H9 (cell line): ENCODE results near the gene ADIPOR1. TPM values are rescaled to one million over a fixed set of nuclear protein-coding genes. Genes with fewer than 3 reads are reported as not detected.

Experiments used
- DNase-seq: peaks from one replicate; pipeline ENCODE4 v3.0.0-alpha.2; 2017
- H2AFZ ChIP-seq: one replicate; pipeline ENCODE4 v1.6.1; 2013; ENCODE audit warnings: mild to moderate bottlenecking, low read length, control low read depth, moderate library complexity
- H2AK5ac ChIP-seq: 2 replicates; pipeline ENCODE4 v1.6.1; 2013; ENCODE audit warnings: low read length, control low read depth, mixed read lengths; ENCODE audit not compliant: insufficient read length
- H2BK120ac ChIP-seq: one replicate; pipeline ENCODE4 v1.6.1; 2013; ENCODE audit warnings: low read depth, mild to moderate bottlenecking, low read length, control low read depth, inconsistent platforms; ENCODE audit not compliant: poor library complexity, severe bottlenecking
- H2BK12ac ChIP-seq: 2 replicates; pipeline ENCODE4 v1.6.1; 2013; ENCODE audit warnings: low read length, control low read depth, mixed read lengths, low read depth; ENCODE audit not compliant: insufficient read length
- H2BK15ac ChIP-seq: 2 replicates; pipeline ENCODE4 v1.6.1; 2013; ENCODE audit warnings: low read depth, low read length, control low read depth
- H2BK20ac ChIP-seq: one replicate; pipeline ENCODE4 v1.6.1; 2013; ENCODE audit warnings: low read depth, mild to moderate bottlenecking, low read length, control low read depth, inconsistent platforms; ENCODE audit not compliant: poor library complexity, severe bottlenecking
- H2BK5ac ChIP-seq: 2 replicates; pipeline ENCODE4 v1.6.1; 2013; ENCODE audit warnings: low read length, control low read depth, mixed read lengths; ENCODE audit not compliant: insufficient read length
- H3K14ac ChIP-seq: 2 replicates; pipeline ENCODE4 v1.6.1; 2013; ENCODE audit warnings: low read length, control low read depth; ENCODE audit not compliant: insufficient read depth
- H3K18ac ChIP-seq: 2 replicates; pipeline ENCODE4 v1.6.1; 2013; ENCODE audit warnings: low read depth, mild to moderate bottlenecking, mixed read lengths, low read length, control low read depth; ENCODE audit not compliant: insufficient read length
- H3K23ac ChIP-seq: 2 replicates; pipeline ENCODE4 v1.6.1; 2013; ENCODE audit warnings: low read length, control low read depth, mixed read lengths, low read depth; ENCODE audit not compliant: insufficient read length
- H3K23me2 ChIP-seq: 2 replicates; pipeline ENCODE4 v1.6.1; 2013; ENCODE audit warnings: low read depth, mild to moderate bottlenecking, mixed read lengths, low read length, control low read depth; ENCODE audit not compliant: insufficient read length, poor library complexity, severe bottlenecking
- H3K27ac ChIP-seq: 2 replicates; pipeline ENCODE4 v1.5.1; 2013; ENCODE audit warnings: low read length, control low read depth, mixed read lengths, low read depth; ENCODE audit not compliant: insufficient read length
- H3K27me3 ChIP-seq: 2 replicates; pipeline ENCODE4 v1.6.1; 2013; ENCODE audit warnings: low read length, control low read depth, inconsistent platforms; ENCODE audit not compliant: insufficient read depth
- H3K4ac ChIP-seq: 2 replicates; pipeline ENCODE4 v1.6.1; 2013; ENCODE audit warnings: low read depth, mild to moderate bottlenecking, control low read depth, inconsistent platforms, low read length, moderate library complexity
- H3K4me1 ChIP-seq: 2 replicates; pipeline ENCODE4 v1.6.1; 2013; ENCODE audit warnings: low read length, control low read depth, inconsistent platforms; ENCODE audit not compliant: insufficient read depth
- H3K4me2 ChIP-seq: 2 replicates; pipeline ENCODE4 v1.6.1; 2013; ENCODE audit warnings: low read length, control low read depth, mixed read lengths; ENCODE audit not compliant: insufficient read length, insufficient read depth
- H3K56ac ChIP-seq: 2 replicates; pipeline ENCODE4 v1.6.1; 2013; ENCODE audit warnings: low read depth, mild to moderate bottlenecking, mixed read lengths, low read length, control low read depth; ENCODE audit not compliant: insufficient read length
- H3K79me1 ChIP-seq: 2 replicates; pipeline ENCODE4 v1.6.1; 2013; ENCODE audit warnings: low read depth, mild to moderate bottlenecking, moderate library complexity, low read length, control low read depth, inconsistent platforms; ENCODE audit not compliant: insufficient read depth, poor library complexity, severe bottlenecking
- H3K79me2 ChIP-seq: 2 replicates; pipeline ENCODE4 v1.6.1; 2013; ENCODE audit warnings: low read length, control low read depth, inconsistent platforms; ENCODE audit not compliant: insufficient read depth
- H3K9ac ChIP-seq: 2 replicates; pipeline ENCODE4 v1.6.1; 2013; ENCODE audit warnings: low read length, control low read depth, mixed read lengths; ENCODE audit not compliant: insufficient read length; ENCODE audit errors: extremely low read depth
- H3K9me3 ChIP-seq: one replicate; pipeline ENCODE4 v1.6.1; 2013; ENCODE audit warnings: low read depth, low read length, inconsistent platforms; ENCODE audit not compliant: control insufficient read depth
- H3T11ph ChIP-seq: one replicate; pipeline ENCODE4 v1.6.1; 2013; ENCODE audit warnings: mild to moderate bottlenecking, low read length, control low read depth, inconsistent platforms
- H4K20me1 ChIP-seq: one replicate; pipeline ENCODE4 v1.6.1; 2013; ENCODE audit not compliant: control insufficient read depth, insufficient read length, insufficient read depth
- H4K5ac ChIP-seq: 2 replicates; pipeline ENCODE4 v1.6.1; 2013; ENCODE audit warnings: low read depth, mild to moderate bottlenecking, mixed read lengths, low read length, control low read depth; ENCODE audit not compliant: insufficient read length
- H4K8ac ChIP-seq: replicated peaks from 2 replicates; pipeline ENCODE4 v1.6.1; 2013; ENCODE audit warnings: low read length, control low read depth, mixed read lengths, low read depth; ENCODE audit not compliant: insufficient read length
- H4K91ac ChIP-seq: 2 replicates; pipeline ENCODE4 v1.6.1; 2013; ENCODE audit warnings: low read depth, mild to moderate bottlenecking, moderate library complexity, mixed read lengths, low read length, control low read depth; ENCODE audit not compliant: insufficient read length
- H3K27ac Mint-ChIP-seq, 3 experiments: 2 replicates in 2 of 3; 3 replicates in 1 of 3; pipeline ENCODE4 v1.8.0; 2020 to 2021; ENCODE audit warnings: mixed read lengths in 3 of 3, mild to moderate bottlenecking in 1 of 3, moderate library complexity in 1 of 3
- H3K27me3 Mint-ChIP-seq: 2 replicates; pipeline ENCODE4 v1.8.0; 2021; ENCODE audit warnings: low read depth, mild to moderate bottlenecking, moderate library complexity, mixed read lengths
- H3K36me3 Mint-ChIP-seq, 3 experiments: 2 replicates in 2 of 3; 3 replicates in 1 of 3; pipeline ENCODE4 v1.8.0; 2020 to 2021; ENCODE audit warnings: low read depth in 3 of 3, mixed read lengths in 3 of 3; ENCODE audit not compliant: insufficient read depth in 1 of 3
- H3K4me1 Mint-ChIP-seq, 2 experiments: 2 replicates each; pipeline ENCODE4 v1.8.0; 2020; ENCODE audit warnings: mixed read lengths in 2 of 2
- H3K4me3 Mint-ChIP-seq, 2 experiments: 2 replicates in 1 of 2; 3 replicates in 1 of 2; pipeline ENCODE4 v1.8.0; 2020 to 2021; ENCODE audit warnings: mild to moderate bottlenecking in 2 of 2, mixed read lengths in 2 of 2, moderate library complexity in 1 of 2
- H3K9me3 Mint-ChIP-seq, 2 experiments: 2 replicates in 1 of 2; 3 replicates in 1 of 2; pipeline ENCODE4 v1.8.0; 2020; ENCODE audit warnings: mild to moderate bottlenecking in 2 of 2, mixed read lengths in 2 of 2, moderate library complexity in 1 of 2
- CTCF ChIP-seq: fragments of 200-600 bp; sonication (generic); conservative IDR thresholded peaks from 3 replicates; pipeline ENCODE4 v1.8.0; 2021; ENCODE audit warnings: antibody characterized with exemption, mild to moderate bottlenecking
- WGBS: extraction: QIAGEN DNeasy Blood & Tissue Kit; methylation state at CpG from one replicate; pipeline ENCODE4 v1.1.7; 2013; ENCODE audit warnings: missing lambda C conversion rate, low lambda C conversion rate, mixed read lengths; ENCODE audit not compliant: insufficient read length; ENCODE audit errors: extremely low coverage; 5-methylcytosine and 5-hydroxymethylcytosine counted together
- total RNA-seq: library from RNA; stranded (reverse); gene quantifications from 2 replicates; pipeline ENCODE4 v1.2.1, GENCODE V29; 2021

Gene ADIPOR1
- total RNA-seq, 1 experiment from 2014 or later, result 65.0 TPM

- Histone ChIP-seq H3K4ac (no peak overlapping the region), H3K79me2 (no peaks in the 10 kb centered on the region), H3K79me1 (no peaks in the 10 kb centered on the region), H3K9ac (no peak overlapping the region), H2BK12ac (no peak overlapping the region), H3K14ac (no peak overlapping the region), H4K8ac (no peak overlapping the region), H3K4me1 (no peaks in the 10 kb centered on the region), H4K20me1 (no peaks in the 10 kb centered on the region), H3K27me3 (no peaks in the 10 kb centered on the region), H3K18ac (no peak overlapping the region), H2BK5ac (no peak overlapping the region), H2BK20ac (no peak overlapping the region), H2BK15ac (no peak overlapping the region), H3K9me3 (no peaks in the 10 kb centered on the region), H3K56ac (no peak overlapping the region), H2BK120ac (no peak overlapping the region), H3T11ph (no peak overlapping the region), H4K5ac (no peak overlapping the region), H2AK5ac (no peak overlapping the region), H3K23me2 (no peaks in the 10 kb centered on the region), H4K91ac (no peak overlapping the region), H3K23ac (no peak overlapping the region), H3K4me2 (no peak overlapping the region), H2AFZ (no peak overlapping the region), H3K27ac (no peak overlapping the region)
- no peak for TF ChIP-seq CTCF
- no peaks in the 10 kb centered on the region for H3K36me3 Mint-ChIP-seq
- H3K4me3 Mint-ChIP-seq, result no peak overlapping the region
- H3K27me3 Mint-ChIP-seq, result peaks cover 11% of the 10 kb centered on the region; the same call in 1 of the 2 replicates
- H3K9me3 Mint-ChIP-seq, result peaks cover 5 to 9% of the 10 kb centered on the region in 2 experiments
- no peaks in the 10 kb centered on the region for H3K4me1 Mint-ChIP-seq
- no peak overlapping the region for H3K27ac Mint-ChIP-seq
- WGBS, result no CpG with 5 or more reads among the region's 2 CpGs
- no peak for DNase-seq
Measured at GRCh38 chr1:202932476-202932875, 25.6 kb downstream of the ADIPOR1 start.
